PC-3 (cell line): ENCODE measurements around the gene EXOC4.

Experiments used
- EZH2 ChIP-seq: fragments of 300-600 bp; sonication (generic); IDR thresholded peaks from one replicate; pipeline ENCODE4 v1.6.1; 2017; ENCODE audit warnings: antibody characterized with exemption, mild to moderate bottlenecking, low read length; ENCODE audit not compliant: unreplicated experiment
- TF ChIP-seq, protein P1 (sequence below): fragments of 300-600 bp; sonication (generic); conservative IDR thresholded peaks from 2 replicates; pipeline ENCODE4 v1.5.1; 2017; ENCODE audit warnings: antibody characterized with exemption, low read depth, mild to moderate bottlenecking, low read length

GRCh38 chr7:133253519-133253875 is 619 bp downstream of the EXOC4 start:
- TF ChIP-seq, protein P1, sequence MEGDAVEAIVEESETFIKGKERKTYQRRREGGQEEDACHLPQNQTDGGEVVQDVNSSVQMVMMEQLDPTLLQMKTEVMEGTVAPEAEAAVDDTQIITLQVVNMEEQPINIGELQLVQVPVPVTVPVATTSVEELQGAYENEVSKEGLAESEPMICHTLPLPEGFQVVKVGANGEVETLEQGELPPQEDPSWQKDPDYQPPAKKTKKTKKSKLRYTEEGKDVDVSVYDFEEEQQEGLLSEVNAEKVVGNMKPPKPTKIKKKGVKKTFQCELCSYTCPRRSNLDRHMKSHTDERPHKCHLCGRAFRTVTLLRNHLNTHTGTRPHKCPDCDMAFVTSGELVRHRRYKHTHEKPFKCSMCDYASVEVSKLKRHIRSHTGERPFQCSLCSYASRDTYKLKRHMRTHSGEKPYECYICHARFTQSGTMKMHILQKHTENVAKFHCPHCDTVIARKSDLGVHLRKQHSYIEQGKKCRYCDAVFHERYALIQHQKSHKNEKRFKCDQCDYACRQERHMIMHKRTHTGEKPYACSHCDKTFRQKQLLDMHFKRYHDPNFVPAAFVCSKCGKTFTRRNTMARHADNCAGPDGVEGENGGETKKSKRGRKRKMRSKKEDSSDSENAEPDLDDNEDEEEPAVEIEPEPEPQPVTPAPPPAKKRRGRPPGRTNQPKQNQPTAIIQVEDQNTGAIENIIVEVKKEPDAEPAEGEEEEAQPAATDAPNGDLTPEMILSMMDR, result no peak
- TF ChIP-seq EZH2, result no peak
